GM19238 (cell line): Measurements from ENCODE around the gene CLSTN3.

ENCODE experiments used
- DNase-seq: peaks from one replicate; pipeline ENCODE4 v3.0.0; 2011; ENCODE audit warnings: low spot score; ENCODE audit not compliant: insufficient read length

Gene CLSTN3

DNA sequence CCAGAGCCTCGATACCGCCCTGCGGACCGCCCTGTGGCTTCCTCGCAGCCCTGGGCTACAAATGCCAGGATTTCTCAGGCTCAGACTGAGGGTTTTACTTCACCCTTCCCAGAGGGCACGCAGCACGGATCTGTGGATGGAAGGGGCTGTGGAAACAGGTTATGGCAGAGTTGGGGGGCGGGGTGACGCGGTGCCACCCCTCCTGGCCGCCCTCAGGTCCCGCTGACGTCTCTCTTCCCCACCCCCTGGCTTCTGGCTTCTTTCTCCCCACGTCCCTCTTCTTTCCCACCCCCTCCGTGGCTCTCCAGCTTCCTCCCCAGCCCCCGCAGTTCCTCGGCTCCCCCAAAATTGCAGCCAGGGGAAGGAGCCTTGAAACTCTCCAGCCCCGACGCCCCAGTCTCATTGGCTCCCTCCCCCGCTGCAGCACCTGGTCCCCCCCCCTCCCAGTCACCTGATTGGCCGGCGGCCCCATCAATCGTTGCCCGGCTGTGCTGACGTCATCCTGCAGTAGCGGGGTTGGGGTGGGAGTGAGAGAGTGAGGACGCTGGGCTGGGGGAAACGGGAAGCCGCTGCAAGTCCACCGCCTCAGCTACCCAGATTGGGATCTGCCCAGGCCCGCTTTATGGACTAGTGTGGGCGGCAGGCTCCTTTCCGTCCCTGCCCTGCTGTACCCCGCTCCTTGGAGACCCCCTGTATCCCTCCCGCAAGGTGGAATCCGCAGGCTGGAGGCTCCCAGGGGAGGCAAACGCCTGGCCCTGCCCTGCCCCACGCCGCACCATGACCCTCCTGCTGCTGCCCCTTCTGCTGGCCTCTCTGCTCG is at the start of gene CLSTN3:
CLSTN3 (plus strand) TSS at position 500 of the 820 bp plus-strand sequence; CDS start at position 778, 278 bp downstream.
- peak; percentile 100 for DNase-seq

DNA sequence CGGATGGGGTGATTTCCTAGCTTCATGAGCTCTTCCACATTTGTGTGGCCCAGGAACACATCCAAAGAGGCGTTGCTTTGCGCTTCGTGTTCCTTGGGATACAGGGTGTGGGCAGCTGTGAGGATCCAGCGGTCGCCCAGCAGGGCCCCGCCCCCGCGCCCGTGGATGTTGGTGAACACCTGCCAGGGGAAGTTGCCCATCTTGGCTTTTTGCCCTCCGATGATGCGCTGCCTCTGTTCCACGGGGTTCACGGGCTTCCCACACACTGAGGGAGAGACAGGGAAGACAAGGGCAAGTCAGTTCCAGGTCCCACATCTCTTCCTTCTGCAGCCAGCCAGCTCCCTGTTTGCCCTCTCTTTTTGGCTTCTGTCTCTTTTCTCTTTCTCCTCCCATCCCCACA is 49.1 kb upstream of the CLSTN3 start:
- DNase-seq = no peak

DNA sequence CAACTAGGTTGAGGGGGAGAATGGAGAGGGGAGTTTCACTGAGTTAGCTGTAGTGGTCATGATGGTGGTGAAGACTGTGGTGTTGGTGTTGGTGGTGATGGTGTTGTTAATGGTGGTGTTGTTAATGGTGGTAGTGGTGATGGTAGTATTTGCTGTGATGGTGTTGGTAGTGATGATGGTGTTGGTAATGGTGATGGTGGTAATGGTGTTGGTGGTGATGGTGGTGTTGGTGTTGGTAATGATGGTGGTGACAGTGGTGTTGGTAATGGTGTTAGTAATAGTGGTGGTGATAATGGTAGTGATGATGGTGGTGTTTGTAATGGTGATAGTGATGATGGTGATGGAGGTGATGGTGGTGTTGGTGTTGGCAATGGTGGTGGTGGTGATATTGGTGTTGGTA is 47.0 kb upstream of the CLSTN3 start:
- no peak for DNase-seq

DNA sequence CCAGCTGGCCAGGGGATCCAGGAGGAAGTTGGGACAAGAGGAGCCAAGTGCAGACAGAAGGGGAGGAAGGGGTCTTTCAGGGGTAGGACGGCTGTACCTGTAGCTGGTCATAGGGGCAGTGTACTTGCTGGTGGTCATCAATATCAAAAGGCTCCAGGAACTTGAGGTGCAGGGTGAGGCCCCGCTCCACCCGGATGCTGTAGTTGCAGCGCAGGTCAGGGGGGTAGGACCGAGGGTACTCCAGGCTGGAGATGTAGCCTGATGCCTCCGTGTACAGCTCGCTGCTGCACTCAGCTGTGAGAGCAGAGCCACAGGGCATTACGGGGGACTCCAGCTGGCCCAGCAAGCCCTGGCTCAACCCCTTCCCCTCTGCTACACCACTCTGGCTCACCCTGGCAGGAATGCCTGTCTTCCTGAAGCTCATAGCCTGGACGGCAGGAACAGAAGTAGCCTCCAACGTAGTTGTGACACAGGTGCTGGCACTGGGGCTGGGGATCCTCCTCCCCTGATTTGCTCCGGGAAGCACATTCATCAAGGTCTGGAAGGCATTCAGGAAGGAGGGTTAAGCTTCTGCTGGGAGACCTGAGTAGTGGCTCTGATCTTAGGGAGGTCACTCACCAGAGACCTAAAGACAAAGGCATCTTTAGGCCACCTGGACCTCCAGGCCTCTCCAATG is 40.8 kb upstream of the CLSTN3 start:
- no peak for DNase-seq

- no peak for DNase-seq
These were observed 39.8 kb upstream of the CLSTN3 start for GRCh38 chr12:7090222-7090998.

- no peak for DNase-seq
These were observed 39.0 kb upstream of the CLSTN3 start for GRCh38 chr12:7091171-7091570.

GRCh38 chr12:7091660-7092228 is 38.4 kb upstream of the CLSTN3 start:
- no peak for DNase-seq

DNA sequence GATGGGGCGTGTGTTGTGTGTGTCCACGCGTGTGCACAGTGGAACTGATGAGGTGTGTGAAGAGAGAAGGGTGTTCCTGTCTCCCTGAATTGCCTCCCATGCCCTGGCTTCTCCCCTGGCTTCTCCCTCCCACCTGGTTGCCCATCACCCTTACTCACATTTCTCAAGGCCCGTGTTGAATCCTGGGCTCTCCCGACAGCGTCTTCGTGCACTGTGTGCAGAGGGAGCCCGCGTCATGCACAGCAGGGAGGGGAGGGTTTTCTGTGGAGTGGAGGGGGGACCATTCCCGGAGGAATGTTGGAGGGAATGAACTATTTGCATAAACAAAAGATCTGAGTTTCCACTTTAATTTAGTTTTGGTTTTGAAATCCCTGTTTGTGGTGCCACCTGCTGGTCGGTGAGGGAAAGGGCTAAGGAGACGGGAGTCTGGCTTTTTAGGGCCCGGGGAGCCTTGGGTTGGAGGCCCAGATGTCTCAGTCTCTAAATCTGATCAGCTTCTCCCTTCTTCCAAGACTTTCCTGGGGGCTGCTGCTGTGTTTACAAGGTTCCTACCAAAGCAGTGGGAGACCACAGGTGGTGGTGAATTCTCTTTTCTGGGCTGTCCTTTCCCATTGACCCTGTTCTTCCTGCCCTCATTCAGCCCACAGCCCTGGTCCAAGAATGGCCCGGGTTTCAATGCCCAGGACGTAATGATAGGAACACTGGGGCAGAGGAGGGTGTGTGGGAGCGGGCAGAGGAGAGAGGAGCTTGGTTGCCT is 37.8 kb upstream of the CLSTN3 start, which contains the start of gene C1R:
C1R (minus strand) TSS at position 217 of the 757 bp plus-strand sequence; CDS start at position 160, 57 bp downstream.
- peak; percentile 63 for DNase-seq

DNA sequence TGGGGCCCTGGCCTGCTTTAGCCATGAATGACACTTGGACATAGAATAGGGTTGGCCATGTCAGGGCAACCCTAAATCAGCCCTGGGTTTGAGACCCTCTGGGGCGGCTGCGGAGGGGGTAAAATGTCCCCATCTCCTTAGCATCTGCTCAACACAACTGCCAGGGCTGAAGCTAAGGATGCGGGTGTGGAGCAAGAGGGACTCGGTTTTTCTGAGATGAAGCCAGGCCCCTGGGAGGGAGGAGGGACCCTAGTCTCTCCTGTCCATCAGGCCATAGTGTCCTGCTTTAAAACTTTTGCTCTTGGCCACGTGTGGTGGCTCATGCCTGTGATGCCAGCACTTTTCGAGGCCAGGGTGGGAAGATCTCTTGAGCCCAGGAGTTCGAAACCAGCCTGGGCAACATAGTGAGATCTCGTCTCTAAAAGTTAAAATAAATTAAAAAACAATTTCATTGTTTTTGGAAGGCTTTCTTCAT is 37.1 kb upstream of the CLSTN3 start:
- no peak for DNase-seq

GRCh38 chr12:7093486-7093885 is 36.7 kb upstream of the CLSTN3 start:
- DNase-seq = no peak

GRCh38 chr12:7093892-7094291 is 36.3 kb upstream of the CLSTN3 start:
- DNase-seq = no peak

DNA sequence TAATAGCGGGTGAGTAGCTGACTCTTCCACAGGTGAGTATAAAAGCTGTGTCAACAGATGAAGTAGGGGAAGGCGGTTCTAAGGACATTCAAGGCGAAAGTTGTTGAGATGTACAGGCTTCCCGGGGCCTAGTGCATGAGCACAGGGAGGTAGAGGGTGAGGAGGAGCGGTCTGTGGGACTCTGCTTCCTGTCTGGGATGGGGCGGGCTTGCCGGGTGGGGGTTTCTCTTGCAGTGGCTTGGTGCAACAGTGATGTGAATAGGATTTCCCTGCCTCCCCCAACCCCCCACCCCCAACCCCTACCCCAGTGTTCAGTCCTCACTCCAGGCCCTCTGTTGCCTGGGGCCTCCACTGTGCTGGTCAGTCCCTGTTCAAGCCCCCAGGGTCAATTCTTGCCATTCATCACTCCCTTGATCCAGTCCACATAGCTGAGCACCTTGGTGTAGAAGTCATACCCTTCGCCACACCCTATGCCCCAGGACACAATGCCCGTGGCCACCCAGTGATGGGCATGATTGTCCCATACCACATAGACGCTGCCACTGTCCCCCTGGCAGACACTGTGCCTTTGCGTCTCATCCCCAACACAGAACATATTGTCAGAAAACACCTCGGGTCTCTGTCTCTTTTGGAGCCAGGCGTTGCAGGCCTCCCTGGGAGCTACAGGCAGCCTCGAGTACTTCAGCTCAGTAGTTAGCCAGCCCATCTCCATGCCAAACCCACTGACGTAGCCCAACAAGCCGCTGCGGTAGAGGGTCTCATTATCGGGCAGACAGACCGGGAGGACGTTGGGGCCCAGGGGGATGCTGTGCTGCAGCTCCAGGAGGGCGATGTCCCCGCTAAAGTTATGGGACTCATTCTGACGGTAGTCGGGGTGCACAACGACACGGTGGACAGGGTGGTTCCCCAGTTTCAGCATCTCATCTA is 33.9 kb upstream of the CLSTN3 start:
- DNase-seq = no peak

- no peak for DNase-seq
These were observed 33.2 kb upstream of the CLSTN3 start for GRCh38 chr12:7096979-7097378.

DNA sequence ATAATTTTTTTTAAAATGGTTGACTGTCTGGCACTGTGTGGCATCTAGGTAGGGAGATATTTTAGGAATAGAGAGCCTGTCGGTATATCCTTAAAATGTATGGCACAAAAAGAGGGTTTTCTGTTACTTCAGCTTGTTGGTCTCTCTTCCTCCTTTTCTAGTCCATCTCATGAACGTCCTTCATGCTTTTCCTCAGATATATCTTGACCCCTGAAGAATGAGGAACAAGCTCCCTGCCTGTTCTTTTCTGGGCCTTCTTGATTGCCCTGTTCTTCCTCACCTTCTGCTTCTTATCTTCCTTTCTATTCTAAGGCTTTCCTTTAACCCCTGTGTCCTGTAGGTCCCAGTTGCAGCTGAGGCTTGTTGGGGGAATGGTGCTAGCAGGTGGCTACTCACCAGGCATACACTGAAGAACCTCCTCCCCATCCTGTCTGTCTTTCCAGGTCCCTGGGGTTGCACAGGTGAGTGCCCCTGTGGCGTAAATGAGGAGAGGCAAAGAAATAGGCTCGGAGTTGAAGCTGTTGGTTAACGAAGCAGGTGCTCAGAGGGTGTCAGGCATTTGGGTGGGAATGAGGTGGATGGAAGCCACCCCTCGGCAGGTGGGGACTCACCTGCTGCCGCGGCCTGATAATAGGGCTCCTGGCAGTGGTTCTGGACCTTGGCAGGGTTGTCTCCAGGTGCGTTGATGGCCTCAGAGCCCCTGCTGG is 30.7 kb upstream of the CLSTN3 start:
- DNase-seq = no peak

- DNase-seq = no peak
These were observed 29.9 kb upstream of the CLSTN3 start for GRCh38 chr12:7100239-7100638.

- DNase-seq = no peak
These were observed 29.0 kb upstream of the CLSTN3 start for GRCh38 chr12:7101047-7101693.

DNA sequence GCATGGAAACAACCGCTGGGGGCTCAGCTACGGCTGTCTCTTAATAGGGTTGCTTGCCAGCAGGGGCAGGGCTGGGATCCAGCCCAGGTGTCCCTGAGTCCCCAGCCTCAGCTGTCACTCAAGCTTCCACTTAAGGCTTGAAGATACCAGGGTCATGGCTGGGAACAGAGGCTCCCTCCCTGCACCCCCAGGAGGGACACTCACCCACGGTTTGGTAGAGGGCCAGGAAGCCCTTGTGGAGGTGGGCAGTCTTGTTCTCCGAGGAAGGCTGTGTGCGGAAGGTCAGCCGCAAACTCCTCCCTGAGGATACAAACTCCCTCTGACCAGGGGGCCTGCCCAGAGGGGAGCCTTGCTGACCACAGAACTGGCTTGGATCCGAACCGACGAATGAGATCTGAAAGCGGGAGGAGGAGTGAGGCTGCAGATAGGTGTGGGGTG is 28.5 kb upstream of the CLSTN3 start:
- no peak for DNase-seq

GRCh38 chr12:7102582-7102981 is 27.6 kb upstream of the CLSTN3 start:
- no peak for DNase-seq
